NCI-H146 treated with DMSO at 0.1 percent for 48 hours (cell line): ENCODE measurements around the gene RSF1.
"Not testable (repeated sequence)": the region's sequence is repeated elsewhere in the genome, so short reads cannot be mapped to it uniquely, and the experiment has no call there.

Source experiments
- DNase-seq: peaks from one replicate; lab custom pipeline; 2025; ENCODE audit not compliant: unreplicated experiment; lab: John Stamatoyannopoulos, UW

Gene RSF1

GRCh38 chr11:77820565-77821348 is at the start of gene RSF1, which contains the start of gene AAMDC:
TSS of gene RSF1 (minus strand) at chr11:77820722. CDS start at chr11:77820714, 8 bp downstream.
TSS of gene AAMDC (plus strand) at chr11:77821144. CDS start at chr11:77842497, 21,353 bp downstream.
- peak; percentile 95 for DNase-seq

GRCh38 chr11:77868744-77869143 is 48.2 kb upstream of the RSF1 start:
- no peak for DNase-seq

DNA sequence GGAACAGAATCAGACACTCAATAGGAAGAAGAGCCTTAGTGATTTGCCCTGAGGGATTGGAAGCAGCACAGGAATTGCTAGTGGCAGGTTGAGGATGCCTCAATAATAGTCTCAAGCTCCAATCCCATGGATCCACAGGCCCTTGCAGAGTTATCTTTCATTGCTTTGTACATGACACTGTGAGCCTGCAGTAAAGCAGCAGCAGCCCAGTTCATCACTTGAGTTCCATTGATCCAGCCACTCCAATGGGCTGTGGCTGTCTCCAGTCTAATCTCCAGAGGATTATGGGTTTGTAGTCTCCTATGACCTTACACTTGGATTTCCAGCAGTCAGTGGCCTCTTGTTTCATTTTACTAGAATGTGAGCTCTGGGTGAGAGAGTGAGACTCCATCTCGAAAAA is 45.8 kb upstream of the RSF1 start:
- DNase-seq: no peak

GRCh38 chr11:77865805-77866204 is 45.3 kb upstream of the RSF1 start:
- DNase-seq: no peak

DNA sequence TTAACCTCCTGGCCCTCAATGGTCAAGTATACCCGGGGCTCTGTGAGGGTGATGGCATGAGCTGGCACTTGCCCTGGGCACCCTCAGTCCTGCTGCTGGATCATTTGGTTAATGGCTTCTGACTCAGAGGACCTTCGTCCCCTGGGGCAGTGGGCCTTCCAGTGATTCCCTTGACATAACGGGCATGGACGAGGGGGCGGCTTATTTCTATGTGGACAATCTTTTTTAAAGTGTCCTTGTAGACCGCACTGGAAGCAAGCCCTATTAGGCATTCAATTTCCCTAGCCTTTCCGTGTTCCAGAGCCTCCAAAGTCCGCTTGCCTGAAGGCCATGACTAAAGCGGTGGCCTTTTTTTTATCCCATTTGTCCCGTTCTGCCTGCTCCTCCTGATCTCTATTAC is 40.9 kb upstream of the RSF1 start:
- not testable (repeated sequence) for DNase-seq

- DNase-seq: not testable (repeated sequence)
Measured at GRCh38 chr11:77857906-77858457, 37.5 kb upstream of the RSF1 start.

DNA sequence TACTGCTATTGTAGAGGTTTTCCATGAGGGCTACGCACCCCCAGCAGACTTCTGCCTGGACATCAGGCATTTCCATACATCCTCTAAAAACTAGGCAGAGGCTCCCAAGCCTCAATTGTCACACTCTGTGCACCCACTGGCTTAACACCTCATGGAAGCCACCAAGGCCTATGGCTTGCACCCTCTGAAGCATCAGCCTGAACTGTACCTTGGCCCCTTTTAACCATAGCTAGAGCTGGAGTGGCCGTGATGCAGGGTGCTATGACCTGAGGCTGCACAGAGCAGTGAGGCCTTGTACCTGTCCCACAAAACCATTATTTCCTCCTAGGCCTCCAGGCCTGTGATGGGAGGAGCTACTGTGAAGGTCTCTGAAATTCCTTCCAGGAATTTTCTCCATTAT is 34.3 kb upstream of the RSF1 start:
- DNase-seq: no peak

DNA sequence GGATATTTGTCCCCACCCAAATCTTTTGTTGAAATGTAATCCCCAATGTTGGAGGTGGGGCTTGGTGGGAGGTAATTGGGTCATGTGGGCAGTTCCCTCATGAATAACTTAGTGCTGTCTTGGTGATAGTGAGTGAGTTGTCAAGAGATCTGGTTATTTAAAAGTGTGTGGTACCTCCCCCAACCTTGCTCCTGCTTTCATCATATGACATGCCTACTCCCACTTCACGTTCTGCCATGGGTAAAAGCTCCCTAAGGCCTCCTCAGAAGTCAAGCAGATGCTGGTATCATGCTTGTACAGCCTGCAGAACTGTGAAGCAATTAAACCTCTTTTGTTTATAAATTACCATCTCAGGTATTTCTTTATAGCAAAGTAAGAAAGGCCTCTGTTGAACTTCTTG is 31.0 kb upstream of the RSF1 start:
- no peak for DNase-seq

- not testable (repeated sequence) for DNase-seq
Measured at GRCh38 chr11:77843700-77844099, 23.2 kb upstream of the RSF1 start.

DNA sequence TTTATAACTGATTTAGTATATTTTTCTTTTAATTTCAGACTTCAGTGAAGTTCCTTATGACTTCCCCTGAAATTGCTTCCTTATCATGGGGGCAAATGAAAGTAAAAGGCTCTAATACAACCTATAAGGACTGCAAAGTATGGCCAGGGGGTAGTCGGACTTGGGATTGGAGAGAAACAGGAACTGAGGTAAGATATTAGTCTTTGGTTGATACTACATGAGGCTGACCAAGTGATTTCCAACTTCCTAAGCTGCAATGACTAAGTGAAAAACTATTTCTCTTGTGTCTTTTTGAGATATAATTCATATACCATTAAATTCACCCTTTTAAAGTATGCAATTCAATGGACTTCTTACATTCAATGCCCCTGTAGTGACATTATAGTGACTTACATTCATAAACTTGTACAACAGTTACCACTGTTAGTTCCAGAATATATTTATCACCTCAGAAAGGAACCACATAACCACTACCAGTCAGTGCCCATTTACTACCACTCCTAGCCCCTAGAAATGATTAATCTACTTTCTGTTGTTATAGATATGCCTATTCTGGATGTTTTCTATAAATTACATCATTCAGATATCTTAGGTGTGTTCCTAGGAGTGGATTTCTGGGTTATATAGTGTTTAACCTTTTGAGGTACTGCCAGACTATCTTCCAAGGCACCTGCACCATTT is 22.1 kb upstream of the RSF1 start:
- no peak for DNase-seq

DNA sequence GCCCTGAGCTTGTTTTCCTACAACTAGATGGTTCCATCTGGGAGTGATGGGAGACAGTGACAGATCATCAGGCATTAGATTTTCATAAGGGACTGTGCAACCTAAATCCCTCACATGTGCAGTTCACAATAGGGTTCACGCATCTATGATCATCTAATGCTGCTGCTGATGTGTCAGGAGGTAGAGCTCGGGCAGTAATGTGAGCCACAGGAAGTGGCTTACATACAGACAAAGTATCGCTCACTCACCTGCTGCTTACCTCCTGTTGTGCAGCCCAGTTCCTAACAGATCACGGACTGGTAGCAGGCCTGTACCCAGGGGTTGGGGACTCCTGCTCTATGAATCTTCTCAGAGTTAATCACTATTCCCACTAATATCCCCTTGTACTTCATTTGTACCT is 12.8 kb upstream of the RSF1 start:
- no peak for DNase-seq

- no peak for DNase-seq
Measured at GRCh38 chr11:77828926-77829325, 8.4 kb upstream of the RSF1 start.

GRCh38 chr11:77823775-77824174 is 3.3 kb upstream of the RSF1 start:
- DNase-seq: no peak

GRCh38 chr11:77822126-77822525 is 1.6 kb upstream of the RSF1 start:
- DNase-seq: not testable (repeated sequence)

DNA sequence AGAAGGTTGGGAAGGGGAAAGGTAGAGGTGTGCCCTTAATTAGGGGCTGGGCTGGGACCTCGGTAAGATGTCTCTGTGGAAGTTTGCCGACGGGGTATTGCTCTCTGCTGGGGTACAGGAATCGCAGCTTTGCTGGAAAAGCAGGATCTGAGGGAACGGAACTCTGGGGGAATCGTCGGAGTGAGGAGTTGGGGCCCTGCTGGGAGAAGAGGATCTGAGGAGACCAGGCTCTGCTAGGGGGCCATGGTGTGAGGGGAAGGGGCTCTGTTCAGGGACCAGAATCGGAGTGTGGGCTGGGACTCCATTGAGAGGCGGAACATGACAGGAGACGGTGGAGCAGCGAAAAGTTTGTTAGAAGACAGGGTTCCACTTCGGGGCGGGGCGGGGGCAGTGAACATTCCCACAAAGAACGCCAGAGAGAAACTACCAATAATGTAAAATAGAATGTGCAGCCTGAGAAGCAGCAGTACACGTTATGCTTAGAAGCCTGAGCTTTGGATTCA is 878 bp upstream of the RSF1 start:
- no peak for DNase-seq

GRCh38 chr11:77819921-77820564 is 479 bp downstream of the RSF1 start:
- DNase-seq: peak; percentile 45

- peak; percentile 75 for DNase-seq
Measured at GRCh38 chr11:77819411-77819920, 1.1 kb downstream of the RSF1 start.

DNA sequence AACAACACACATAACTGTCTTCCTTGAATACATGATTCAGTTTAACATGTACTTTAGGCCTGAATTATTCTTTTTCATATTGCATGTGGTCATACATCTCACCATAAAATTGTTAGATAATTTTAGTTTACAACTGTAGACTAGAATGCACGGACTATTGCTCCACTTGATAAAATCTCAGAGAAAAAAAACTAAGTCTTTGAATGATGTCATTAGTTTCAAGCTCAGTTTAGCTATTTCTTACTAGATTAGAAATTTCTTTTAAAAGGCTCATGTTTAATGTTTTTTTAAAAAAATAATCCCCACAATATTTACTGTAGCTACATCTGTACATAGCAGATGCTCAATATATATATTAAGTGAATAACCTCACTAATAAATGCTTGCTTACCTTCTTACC is 5.1 kb downstream of the RSF1 start:
- no peak for DNase-seq

DNA sequence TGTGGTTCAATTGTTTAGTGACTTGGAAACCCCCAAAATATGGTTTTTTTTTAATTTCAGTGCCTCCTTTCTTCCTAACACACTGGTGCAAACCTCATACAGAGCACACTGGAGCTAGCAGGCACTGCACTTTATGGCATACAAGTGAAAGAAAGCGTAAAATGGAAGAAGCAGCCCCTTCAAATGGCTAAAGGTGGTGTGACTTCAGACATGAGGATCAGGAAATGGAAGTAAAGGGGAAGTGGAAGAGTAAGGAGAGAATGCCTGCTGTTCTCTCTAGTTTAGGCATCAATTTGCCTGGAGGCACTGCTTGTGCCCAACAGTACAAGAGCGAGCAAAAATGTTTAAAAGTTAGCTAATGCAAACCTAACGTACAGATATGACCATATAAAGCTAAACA is 5.7 kb downstream of the RSF1 start:
- DNase-seq: no peak

- DNase-seq: no peak
Measured at GRCh38 chr11:77813256-77813655, 7.3 kb downstream of the RSF1 start.

DNA sequence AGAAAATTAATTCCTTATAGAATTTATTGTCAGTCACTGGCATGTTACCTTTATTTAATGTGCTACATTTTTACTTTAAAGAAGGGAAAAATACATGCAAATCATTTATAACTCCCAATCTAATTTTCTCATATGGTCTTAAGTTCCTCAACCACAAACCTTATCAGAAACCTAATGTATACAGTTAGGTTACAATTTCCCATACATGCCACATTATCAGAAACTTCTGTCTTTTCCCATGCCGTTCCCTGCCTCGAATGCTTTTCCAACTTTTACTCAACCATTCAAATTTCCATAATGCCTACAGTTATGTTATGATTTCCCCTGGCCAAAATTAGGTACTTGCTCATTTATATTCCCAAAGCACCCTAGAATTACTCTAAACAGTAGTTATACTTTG is 13.5 kb downstream of the RSF1 start:
- DNase-seq: no peak
